Renal cortex interstitium (tissue), 11 donors: ENCODE measurements around the gene FYB2. TPM values are rescaled to one million over a fixed set of nuclear protein-coding genes. Genes with fewer than 3 reads are reported as not detected.

ENCODE experiments used
- DNase-seq, 11 donors: peaks; one replicate each; pipeline ENCODE4 v3.0.0-alpha.2; 2013; ENCODE audit warnings: low read depth in 9 of 11, low spot score in 4 of 11; ENCODE audit errors: extremely low read depth in 1 of 11
- polyA plus RNA-seq, 3 donors: library from polyadenylated mRNA; unstranded; fragments of 120-200 nt; gene quantifications; one replicate each; pipeline ENCODE4 v1.2.1, GENCODE V29; 2013; ENCODE audit not compliant: insufficient read length in 3 of 3

Gene FYB2
- polyA plus RNA-seq, 3 donors: 0.37 to 1.7 (median 1.4) TPM

GRCh38 chr1:56758135-56758534 lies 61.1 kb downstream of the FYB2 start:
- peak in 3 of 11 donors; percentile 5 to 20 (median 10) for DNase-seq

DNA sequence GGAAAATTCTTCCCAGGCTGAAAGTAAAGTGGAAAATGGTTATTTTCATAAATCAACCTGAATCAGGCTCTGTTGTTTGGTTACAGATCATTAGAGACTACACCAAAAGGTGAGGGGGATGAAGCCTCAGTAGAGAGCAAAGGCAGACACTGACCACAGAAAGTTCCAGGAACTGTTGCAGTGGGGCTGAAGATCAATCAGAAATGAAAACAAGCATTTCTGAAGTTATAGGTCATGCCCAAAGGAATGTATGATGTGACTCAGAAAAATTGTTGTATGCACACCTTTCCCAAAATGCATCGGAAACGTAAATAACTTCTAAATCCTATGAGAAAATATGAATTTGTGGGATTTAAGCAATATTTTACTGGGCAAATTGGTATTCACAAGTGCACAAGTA lies 63.3 kb downstream of the FYB2 start:
- DNase-seq: no peak

DNA sequence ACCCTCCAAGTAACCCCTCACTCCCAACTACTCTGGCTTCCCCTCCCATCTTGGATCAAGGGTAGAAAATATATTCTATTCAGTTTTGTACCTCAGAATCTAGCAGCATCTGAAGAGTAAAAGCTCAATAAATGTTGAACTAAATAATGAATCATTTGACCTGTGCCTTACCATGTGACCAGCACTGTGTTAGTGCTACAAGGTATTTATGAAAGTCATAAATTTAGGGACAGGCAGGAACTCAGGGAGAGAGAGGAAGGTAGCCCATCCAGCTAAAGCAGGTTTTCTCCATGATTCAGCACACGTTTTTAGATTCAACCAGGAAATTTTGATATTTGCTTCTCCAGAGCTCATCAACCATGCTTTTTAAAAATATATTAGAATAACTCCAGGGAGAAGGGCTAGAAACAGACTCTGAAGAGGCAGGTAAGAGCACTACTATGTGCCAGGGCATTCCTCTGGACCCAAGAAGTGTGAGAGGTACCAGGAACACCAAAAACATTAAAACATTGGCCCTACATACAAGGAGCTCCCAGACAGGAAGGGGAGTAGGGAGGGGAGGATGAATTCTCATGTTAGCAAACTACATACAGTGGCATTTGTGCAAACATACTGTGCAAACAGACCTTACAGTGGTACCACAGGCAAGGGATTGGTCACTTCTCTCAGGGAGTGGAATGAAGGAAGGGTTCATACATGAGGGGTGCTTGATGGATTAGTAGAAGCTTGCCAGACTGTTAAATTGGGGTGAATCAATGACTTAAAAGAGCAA lies 64.3 kb downstream of the FYB2 start:
- no peak for DNase-seq

- DNase-seq: no peak
Observed at GRCh38 chr1:56745231-56745630, 74.0 kb downstream of the FYB2 start.

GRCh38 chr1:56728964-56729363 lies 90.2 kb downstream of the FYB2 start:
- no peak for DNase-seq

- no peak for DNase-seq
Observed at GRCh38 chr1:56726706-56727105, 92.5 kb downstream of the FYB2 start.

- no peak for DNase-seq
Observed at GRCh38 chr1:56719171-56719570, 100.0 kb downstream of the FYB2 start.

DNA sequence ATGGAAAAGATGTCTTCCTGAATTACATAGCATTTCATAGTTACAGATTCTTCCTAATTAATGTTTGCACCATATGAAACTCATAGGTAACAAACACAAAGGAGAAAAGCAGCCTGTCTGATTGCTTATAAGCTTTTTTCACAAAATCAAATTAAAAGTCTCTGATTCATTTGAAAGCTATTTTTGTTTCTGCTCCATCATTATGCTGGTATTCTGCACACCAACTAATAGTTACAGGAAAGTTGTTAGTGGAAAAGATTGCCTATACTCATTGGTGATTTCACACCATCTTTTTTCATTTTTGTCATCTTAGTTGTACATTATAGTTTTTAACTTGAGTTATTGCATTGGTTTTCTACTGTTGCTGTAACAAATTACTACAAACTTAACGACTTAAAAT lies 104.0 kb downstream of the FYB2 start:
- no peak for DNase-seq

DNA sequence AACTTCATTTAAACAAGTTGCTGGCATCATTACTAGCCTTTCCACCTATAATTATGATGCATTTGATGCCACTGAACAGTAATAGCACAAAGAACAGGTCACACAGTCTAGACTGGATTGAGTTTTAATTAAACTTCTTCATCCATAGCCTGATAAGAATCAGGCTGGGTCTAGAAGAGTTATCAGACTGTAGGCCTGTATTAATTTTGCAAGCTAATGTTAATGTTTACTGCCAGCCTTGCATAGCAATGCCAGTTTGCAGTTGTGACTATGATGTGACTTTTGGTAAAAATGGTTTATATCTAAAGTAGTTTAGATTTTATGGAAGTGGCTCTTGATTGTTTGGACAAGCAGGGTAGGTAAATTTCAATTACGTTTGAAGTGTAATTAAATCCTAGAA lies 106.1 kb downstream of the FYB2 start:
- DNase-seq: no peak

DNA sequence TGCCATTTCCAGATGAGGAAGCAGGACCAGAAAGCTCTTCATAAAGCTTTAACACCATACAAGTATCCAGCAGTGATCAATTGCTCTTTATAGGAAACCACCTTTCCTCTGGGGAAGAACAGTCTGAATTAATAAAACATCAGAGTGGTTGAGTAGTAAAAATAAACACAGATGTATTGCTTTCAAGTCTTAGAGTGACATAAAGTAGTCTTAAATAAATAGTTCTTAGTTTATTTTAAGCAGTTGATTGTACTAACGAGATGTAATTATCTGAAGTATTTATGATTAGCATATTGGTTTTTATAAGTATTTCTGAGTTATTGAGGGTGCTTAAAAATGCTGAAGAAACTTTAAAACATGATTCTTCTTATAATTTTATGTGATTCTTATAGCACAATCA lies 107.1 kb downstream of the FYB2 start:
- no peak for DNase-seq

DNA sequence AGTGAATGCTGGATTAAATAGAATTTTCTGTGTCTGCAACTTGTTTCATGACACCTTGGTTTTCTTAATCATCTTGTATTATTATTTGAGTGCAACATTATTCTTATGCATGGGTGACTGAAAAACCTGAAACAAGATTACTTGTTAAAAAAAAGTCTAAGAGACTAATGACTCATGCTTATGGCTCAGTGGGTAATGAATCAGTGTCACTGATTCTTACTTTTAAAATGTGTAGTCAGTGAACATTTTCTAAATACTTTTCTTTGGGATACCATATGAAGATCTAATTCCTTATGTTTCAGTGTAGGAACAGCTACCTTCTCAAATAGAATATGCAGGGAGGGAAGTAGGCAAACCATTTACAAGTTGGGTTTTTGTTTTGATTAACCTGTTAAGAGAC lies 108.6 kb downstream of the FYB2 start:
- DNase-seq: no peak

- no peak for DNase-seq
Observed at GRCh38 chr1:56709995-56710394, 109.2 kb downstream of the FYB2 start.

DNA sequence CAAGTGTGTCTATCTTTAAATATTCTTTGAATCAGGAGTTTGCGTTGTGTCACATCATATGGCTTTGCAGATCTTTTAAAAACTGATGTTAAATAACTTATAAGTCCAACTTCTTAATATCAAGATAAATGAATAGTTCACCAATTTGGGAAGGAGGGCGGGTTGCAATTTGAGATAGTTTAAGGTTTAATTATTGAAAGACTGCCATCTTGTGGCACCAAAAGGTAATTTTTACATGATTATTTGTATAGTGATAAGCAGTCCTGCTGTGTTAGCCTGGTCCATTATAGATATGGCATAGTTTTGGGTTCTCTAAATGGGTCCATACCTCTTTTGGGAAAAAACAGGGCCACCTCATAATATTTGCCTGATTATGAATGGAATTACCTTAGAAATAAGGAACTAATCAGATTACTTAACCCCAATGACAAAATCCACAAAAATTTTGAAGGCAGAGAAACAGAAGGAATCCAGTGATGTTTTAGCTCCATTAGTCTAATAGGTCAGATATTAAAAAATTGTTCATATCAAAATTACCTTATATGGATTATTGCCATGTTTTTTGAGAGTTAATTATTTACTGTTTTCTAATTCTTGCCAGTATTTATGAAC lies 109.8 kb downstream of the FYB2 start:
- DNase-seq: peak; percentile 13 to 58 (median 32)

DNA sequence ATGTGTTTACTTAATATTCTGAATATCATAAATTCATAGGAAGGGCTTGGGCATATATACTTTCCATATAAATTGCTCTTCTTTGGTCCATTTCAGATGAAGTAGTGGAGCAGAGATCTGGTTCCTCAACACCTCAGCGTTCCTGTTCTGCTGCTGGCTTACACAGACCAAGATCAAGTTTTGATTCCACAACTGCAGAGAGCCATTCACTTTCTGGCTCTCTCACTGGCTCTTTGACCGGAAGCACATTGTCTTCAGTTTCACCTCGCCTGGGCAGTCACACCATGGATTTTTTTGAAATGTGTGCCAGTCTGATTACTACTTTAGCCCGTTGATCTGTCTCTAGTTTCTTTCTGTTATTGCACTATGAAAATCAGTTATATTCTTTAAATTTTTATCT lies 111.8 kb downstream of the FYB2 start:
- no peak for DNase-seq

- DNase-seq: no peak
Observed at GRCh38 chr1:56703747-56704146, 115.5 kb downstream of the FYB2 start.

- no peak for DNase-seq
Observed at GRCh38 chr1:56696663-56697062, 122.5 kb downstream of the FYB2 start.

GRCh38 chr1:56688522-56689026 lies 130.6 kb downstream of the FYB2 start:
- DNase-seq: no peak

DNA sequence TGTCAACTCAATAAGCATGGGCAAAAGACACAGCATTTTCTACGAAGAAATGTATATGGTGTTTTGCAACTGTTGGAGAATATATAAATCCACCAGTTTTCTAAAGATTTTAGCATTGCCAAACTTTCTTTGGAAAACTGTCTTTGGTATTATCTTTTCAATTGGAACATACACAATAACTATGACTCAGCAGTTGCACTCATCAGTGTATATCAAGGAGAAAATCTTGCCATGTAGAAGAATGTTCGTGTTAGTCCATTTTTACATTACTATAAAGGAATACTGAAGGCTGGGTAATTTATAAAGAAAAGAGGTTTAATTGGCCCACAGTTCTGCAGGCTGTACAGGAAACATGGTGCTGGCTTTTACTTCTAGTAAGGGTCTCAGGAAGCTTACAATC lies 133.0 kb downstream of the FYB2 start:
- DNase-seq: no peak

DNA sequence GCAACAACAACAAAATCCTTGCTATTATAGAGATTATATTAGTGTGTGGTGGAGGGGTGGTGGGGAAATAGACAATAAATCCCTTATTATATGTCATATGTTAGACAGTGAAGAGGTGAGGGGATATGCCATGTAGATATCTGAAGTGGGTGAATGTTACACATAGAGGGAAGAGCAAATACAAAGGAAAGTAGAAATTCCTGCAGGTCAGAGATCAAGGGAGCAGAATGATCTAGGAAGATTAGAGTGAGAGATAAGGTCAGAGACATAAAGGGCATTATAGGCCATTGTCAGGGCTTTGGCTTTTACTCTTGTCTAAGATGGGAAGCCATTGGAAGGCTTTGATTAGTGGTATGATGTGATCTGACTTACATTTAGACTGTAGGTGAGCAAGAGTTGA lies 135.6 kb downstream of the FYB2 start:
- DNase-seq: no peak

DNA sequence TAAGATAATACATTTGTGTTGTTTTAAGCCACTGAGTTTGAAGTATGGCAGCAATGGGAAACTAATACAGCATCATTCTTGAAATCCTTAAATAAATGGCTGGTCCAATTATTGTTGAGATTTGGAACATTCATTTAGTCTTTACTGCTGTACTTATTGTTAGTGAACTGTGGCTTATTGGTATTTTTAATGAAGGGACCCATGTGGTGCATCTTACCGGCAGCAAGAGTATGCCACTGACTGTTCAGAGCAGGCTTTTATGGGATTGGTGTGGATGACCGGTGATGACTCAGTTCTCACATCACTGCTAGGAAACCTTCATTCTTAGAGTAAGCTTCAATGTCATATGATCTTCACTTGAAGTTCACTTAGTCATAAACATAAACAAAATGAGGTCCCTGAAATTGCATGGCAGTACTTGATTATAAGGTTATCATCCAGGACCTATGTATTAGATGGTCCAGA lies 142.6 kb downstream of the FYB2 start:
- no peak for DNase-seq

GRCh38 chr1:56675763-56676162 lies 143.4 kb downstream of the FYB2 start:
- no peak for DNase-seq
